Mucosa of descending colon (tissue), 3 donors: ENCODE measurements around the gene DNAJC15. TPM values are rescaled to one million over a fixed set of nuclear protein-coding genes. Genes with fewer than 3 reads are reported as not detected.

Source experiments
- ATAC-seq: fragments of 200-7000 bp; cut with Tn5 transposase; one replicate; pipeline ENCODE4 v1.9.1; 2020; ENCODE audit warnings: mild to moderate bottlenecking, moderate library complexity
- DNase-seq, 3 donors: peaks; one replicate each; pipeline ENCODE4 v3.0.0-alpha.2; 2020
- H3K36me3 ChIP-seq: fragments of 200-600 bp; one replicate; pipeline ENCODE4 v1.8.0; 2021; ENCODE audit warnings: low read depth, mild to moderate bottlenecking
- H3K4me1 ChIP-seq: fragments of 200-600 bp; one replicate; pipeline ENCODE4 v1.8.0; 2021; ENCODE audit warnings: low read depth, mild to moderate bottlenecking
- H3K4me3 ChIP-seq: fragments of 200-600 bp; one replicate; pipeline ENCODE4 v1.8.0; 2021; ENCODE audit warnings: mild to moderate bottlenecking
- H3K9me3 ChIP-seq: fragments of 200-600 bp; one replicate; pipeline ENCODE4 v1.8.0; 2021; ENCODE audit warnings: mild to moderate bottlenecking
- CTCF ChIP-seq: fragments of 200-600 bp; IDR thresholded peaks from one replicate; pipeline ENCODE4 v1.8.0; 2022; ENCODE audit warnings: antibody characterized with exemption, mild to moderate bottlenecking
- intact Hi-C, 2 donors: fragments of 100-400 bp; cut with DNase I in 1 of 2; cut with micrococcal nuclease in 1 of 2; formaldehyde crosslinking; loops; one replicate each; pipeline versions ENCODE4 v1.11.0 to v1.11.1; 2022; cut with DNase I, micrococcal nuclease
- total RNA-seq, 3 donors: library from RNA; stranded (reverse); fragmentation: NEBNext Ultra II Directional in 2 of 3; extraction: Animal tissue kit (Norgen Biotek cat#: 25700) in 2 of 3; gene quantifications; one replicate each; pipeline versions ENCODE4 v1.2.1 to v1.2.4, GENCODE V29; 2021 to 2023
- donor health status: DM: no; HTN: no; CAD: no; lungs with moderate emphysema.
- donor health status: DM: no; HTN: no; CAD: no.
- donor health status: DM: no; HTN: yes; CAD: no.

Gene DNAJC15
- total RNA-seq, 3 donors from 2014 or later, result 15.9 to 29.7 (median 27.2) TPM

GRCh38 chr13:43095771-43096719 lies 72.7 kb downstream of the DNAJC15 start:
- ATAC-seq, result no peak

GRCh38 chr13:43100667-43101066 lies 77.3 kb downstream of the DNAJC15 start:
- TF ChIP-seq CTCF, result no peak
- DNase-seq, result no peak
- H3K4me1 ChIP-seq, result no peaks in the 10 kb centered on the region
- intact Hi-C loops, result no loop called here
- no peaks in the 10 kb centered on the region for H3K9me3 ChIP-seq
- no peak for ATAC-seq
- H3K36me3 ChIP-seq, result no peaks in the 10 kb centered on the region
- no peak overlapping the region for H3K4me3 ChIP-seq

More at GRCh38 chr13:43095771-43096719, 72.7 kb downstream of the DNAJC15 start:
- intact Hi-C loops, result no loop called here
- no peak overlapping the region for H3K4me3 ChIP-seq
- no peak for DNase-seq
- H3K4me1 ChIP-seq, result no peaks in the 10 kb centered on the region
- H3K9me3 ChIP-seq, result no peaks in the 10 kb centered on the region
- H3K36me3 ChIP-seq, result no peaks in the 10 kb centered on the region
- no peak for TF ChIP-seq CTCF

- ATAC-seq, result no peak
- TF ChIP-seq CTCF, result no peak
- intact Hi-C loops, result no loop called here
These were observed 78.9 kb downstream of the DNAJC15 start for GRCh38 chr13:43102304-43102703.

GRCh38 chr13:43107780-43108179 lies 84.4 kb downstream of the DNAJC15 start:
- DNase-seq, result no peak
- ATAC-seq, result no peak
- Histone ChIP-seq H3K9me3 (no peaks in the 10 kb centered on the region), H3K4me1 (no peaks in the 10 kb centered on the region), H3K4me3 (no peak overlapping the region), H3K36me3 (no peaks in the 10 kb centered on the region)
- intact Hi-C loops, result no loop called here
- no peak for TF ChIP-seq CTCF

More at GRCh38 chr13:43102304-43102703, 78.9 kb downstream of the DNAJC15 start:
- Histone ChIP-seq H3K9me3 (no peaks in the 10 kb centered on the region), H3K36me3 (no peaks in the 10 kb centered on the region), H3K4me1 (no peaks in the 10 kb centered on the region), H3K4me3 (no peak overlapping the region)
- no peak for DNase-seq

- Histone ChIP-seq H3K4me1 (no peaks in the 10 kb centered on the region), H3K9me3 (no peaks in the 10 kb centered on the region), H3K36me3 (no peaks in the 10 kb centered on the region), H3K4me3 (no peak overlapping the region)
- no peak for ATAC-seq
- no peak for DNase-seq
- intact Hi-C loops, result no loop called here
- no peak for TF ChIP-seq CTCF
These were observed 86.7 kb downstream of the DNAJC15 start for GRCh38 chr13:43110036-43110435.
